ENCODE measurements around the gene NUP93. TPM values are rescaled to one million over a fixed set of nuclear protein-coding genes. Genes with fewer than 3 reads are reported as not detected.

Gene NUP93
- total RNA-seq, 2 experiments from 2014 or later = 45.6 to 47.2 TPM

DNA sequence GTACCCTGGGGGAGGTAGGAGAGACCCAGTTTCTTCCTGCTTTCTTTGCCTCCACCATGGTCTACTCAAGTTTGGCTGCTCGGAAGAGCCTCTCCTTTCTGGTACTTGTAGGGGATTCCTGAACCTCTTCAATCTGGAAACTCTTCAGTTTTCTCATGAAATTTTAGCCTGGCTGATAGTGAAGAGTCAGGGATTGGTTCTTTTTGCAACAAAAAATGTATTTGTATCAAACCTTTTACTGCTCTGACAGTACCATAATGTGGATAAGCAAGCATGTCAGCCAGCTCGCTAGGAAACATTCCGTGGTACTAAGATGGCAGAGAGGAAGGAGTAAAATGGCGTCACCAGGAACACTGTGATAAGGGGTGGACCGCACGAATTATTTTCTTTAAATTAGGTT, 55.4 kb downstream of the NUP93 start:
- no peak overlapping the region for H3K4me3 ChIP-seq (ENCODE audit: low read length)
- Mint-ChIP-seq H3K36me3 (ENCODE audit: low read depth) (no peaks in the 10 kb centered on the region), H3K27ac (no peak overlapping the region), H3K27me3 (no peaks in the 10 kb centered on the region), H3K4me3 (no peak overlapping the region), H3K4me1 (ENCODE audit: low read depth) (peaks cover 22% of the 10 kb centered on the region), H3K9me3 (no peaks in the 10 kb centered on the region)
- H3K27me3 ChIP-seq (ENCODE audit: control insufficient read depth in 1 of 2, insufficient read depth in 2 of 2, low read length in 2 of 2) = no peaks in the 10 kb centered on the region
- TF ChIP-seq, protein P1, sequence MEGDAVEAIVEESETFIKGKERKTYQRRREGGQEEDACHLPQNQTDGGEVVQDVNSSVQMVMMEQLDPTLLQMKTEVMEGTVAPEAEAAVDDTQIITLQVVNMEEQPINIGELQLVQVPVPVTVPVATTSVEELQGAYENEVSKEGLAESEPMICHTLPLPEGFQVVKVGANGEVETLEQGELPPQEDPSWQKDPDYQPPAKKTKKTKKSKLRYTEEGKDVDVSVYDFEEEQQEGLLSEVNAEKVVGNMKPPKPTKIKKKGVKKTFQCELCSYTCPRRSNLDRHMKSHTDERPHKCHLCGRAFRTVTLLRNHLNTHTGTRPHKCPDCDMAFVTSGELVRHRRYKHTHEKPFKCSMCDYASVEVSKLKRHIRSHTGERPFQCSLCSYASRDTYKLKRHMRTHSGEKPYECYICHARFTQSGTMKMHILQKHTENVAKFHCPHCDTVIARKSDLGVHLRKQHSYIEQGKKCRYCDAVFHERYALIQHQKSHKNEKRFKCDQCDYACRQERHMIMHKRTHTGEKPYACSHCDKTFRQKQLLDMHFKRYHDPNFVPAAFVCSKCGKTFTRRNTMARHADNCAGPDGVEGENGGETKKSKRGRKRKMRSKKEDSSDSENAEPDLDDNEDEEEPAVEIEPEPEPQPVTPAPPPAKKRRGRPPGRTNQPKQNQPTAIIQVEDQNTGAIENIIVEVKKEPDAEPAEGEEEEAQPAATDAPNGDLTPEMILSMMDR (IDR thresholded peaks at IDR 0.05) = no peak
- no peaks in the 10 kb centered on the region for H3K36me3 ChIP-seq (ENCODE audit: insufficient read depth, low read length)
- no peak for DNase-seq
- H3K9me3 ChIP-seq (ENCODE audit: control insufficient read depth in 1 of 2, insufficient read depth in 1 of 2, low read length in 2 of 2) = no peaks in the 10 kb centered on the region
- ChIA-PET CTCF (no interaction called here), POLR2A (no interaction called here)
- no peak for ATAC-seq (ENCODE audit: poor library complexity)
- no peak overlapping the region for H3K27ac ChIP-seq (ENCODE audit: low read depth in 1 of 2, low read length in 2 of 2)
- intact Hi-C loops (cut with DNase I, micrococcal nuclease) = no loop called here
- H3K4me1 ChIP-seq (ENCODE audit: insufficient read depth, low read length) = peaks cover 2% of the 10 kb centered on the region

DNA sequence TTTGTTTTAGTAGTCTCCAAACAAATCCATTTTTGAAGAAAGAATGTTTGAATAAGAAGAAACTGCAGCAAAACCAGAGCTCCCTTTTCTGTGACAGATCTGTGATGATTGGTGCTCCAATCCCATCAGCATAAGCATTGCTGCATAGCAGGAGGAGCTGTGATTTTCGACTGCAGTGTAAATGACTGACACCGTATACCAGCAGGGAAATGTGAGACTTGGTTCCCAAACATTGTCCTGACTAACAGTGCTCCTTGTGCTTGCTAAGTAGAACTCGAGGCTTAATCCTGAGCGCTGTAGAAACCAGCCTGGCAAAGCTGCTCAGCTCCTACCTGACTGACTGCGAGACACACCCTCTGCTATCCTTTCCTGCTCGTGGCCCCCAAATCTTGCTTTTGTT, 57.2 kb downstream of the NUP93 start:
- Mint-ChIP-seq H3K9me3 (no peaks in the 10 kb centered on the region), H3K4me1 (ENCODE audit: low read depth) (peaks cover 5% of the 10 kb centered on the region), H3K27me3 (no peaks in the 10 kb centered on the region), H3K36me3 (ENCODE audit: low read depth) (no peaks in the 10 kb centered on the region), H3K4me3 (no peak overlapping the region), H3K27ac (no peak overlapping the region)
- DNase-seq = no peak
- no peak overlapping the region for H3K4me3 ChIP-seq (ENCODE audit: low read length)
- no peaks in the 10 kb centered on the region for H3K9me3 ChIP-seq (ENCODE audit: control insufficient read depth in 1 of 2, insufficient read depth in 1 of 2, low read length in 2 of 2)
- no peaks in the 10 kb centered on the region for H3K27me3 ChIP-seq (ENCODE audit: control insufficient read depth in 1 of 2, insufficient read depth in 2 of 2, low read length in 2 of 2)
- H3K36me3 ChIP-seq (ENCODE audit: insufficient read depth, low read length) = no peaks in the 10 kb centered on the region
- TF ChIP-seq, protein P1 (IDR thresholded peaks at IDR 0.05) = no peak
- H3K4me1 ChIP-seq (ENCODE audit: insufficient read depth, low read length) = no peaks in the 10 kb centered on the region
- CTCF ChIA-PET = no interaction called here
- no peak overlapping the region for H3K27ac ChIP-seq (ENCODE audit: low read depth in 1 of 2, low read length in 2 of 2)
- intact Hi-C loops (cut with DNase I, micrococcal nuclease) = no loop called here
- ATAC-seq (ENCODE audit: poor library complexity) = no peak
- POLR2A ChIA-PET = no interaction called here

DNA sequence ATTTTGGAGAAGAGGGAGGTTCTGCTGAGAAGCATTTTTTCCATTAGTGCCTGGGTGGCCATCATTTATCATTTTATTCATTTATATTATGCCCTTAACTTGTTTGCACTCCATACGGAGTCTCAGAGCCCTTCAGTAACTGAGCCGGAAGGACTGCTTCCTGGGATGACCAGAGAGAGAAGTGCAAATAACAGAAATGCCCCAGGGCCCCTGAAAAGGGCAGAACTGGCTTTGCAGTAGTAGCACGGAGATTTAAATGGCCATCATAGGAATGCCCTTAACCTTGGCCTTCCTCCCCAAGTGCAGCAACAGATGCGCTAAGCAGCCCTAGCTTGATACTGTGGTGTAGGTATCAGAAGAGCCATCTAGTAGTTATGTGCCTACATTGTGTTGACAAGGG, 58.5 kb downstream of the NUP93 start:
- no peaks in the 10 kb centered on the region for H3K9me3 Mint-ChIP-seq
- ATAC-seq (ENCODE audit: poor library complexity) (no peak), DNase-seq (no peak)
- H3K36me3 ChIP-seq (ENCODE audit: insufficient read depth, low read length) = no peaks in the 10 kb centered on the region
- no peak overlapping the region for H3K27ac ChIP-seq (ENCODE audit: low read depth in 1 of 2, low read length in 2 of 2)
- no peaks in the 10 kb centered on the region for H3K27me3 Mint-ChIP-seq
- no peaks in the 10 kb centered on the region for H3K4me1 ChIP-seq (ENCODE audit: insufficient read depth, low read length)
- POLR2A ChIA-PET = no interaction called here
- no peaks in the 10 kb centered on the region for H3K4me1 Mint-ChIP-seq (ENCODE audit: low read depth)
- no peak overlapping the region for H3K4me3 Mint-ChIP-seq
- H3K27ac Mint-ChIP-seq = no peak overlapping the region
- no peaks in the 10 kb centered on the region for H3K36me3 Mint-ChIP-seq (ENCODE audit: low read depth)
- CTCF ChIA-PET = interaction anchor here (0.6 kb wide), 1 partner anchor 134 kb away, joined by 3 read pairs; no protein-coding TSS in a partner anchor
- TF ChIP-seq, protein P1 (IDR thresholded peaks at IDR 0.05) = no peak
- no peaks in the 10 kb centered on the region for H3K27me3 ChIP-seq (ENCODE audit: control insufficient read depth in 1 of 2, insufficient read depth in 2 of 2, low read length in 2 of 2)
- no peak overlapping the region for H3K4me3 ChIP-seq (ENCODE audit: low read length)
- intact Hi-C loops (cut with DNase I, micrococcal nuclease) = no loop called here
- H3K9me3 ChIP-seq (ENCODE audit: control insufficient read depth in 1 of 2, insufficient read depth in 1 of 2, low read length in 2 of 2) = no peaks in the 10 kb centered on the region

All from CD4-positive, alpha-beta T cell (primary cell).